ENCODE measurements around the gene LPAR5. TPM values are rescaled to one million over a fixed set of nuclear protein-coding genes. Genes with fewer than 3 reads are reported as not detected.

Gene LPAR5
- total and polyA plus RNA-seq, 2 of the 8 experiments (the other 6 are each of a cell fraction or from before 2014, with no cell fraction given) = 0.22 to 0.24 TPM

- H2AK5ac ChIP-seq (ENCODE audit: low read depth, low read length) = no peak overlapping the region
- H3K4ac ChIP-seq (replicated peaks; ENCODE audit: insufficient read length, low read depth, low read length) = no peak overlapping the region
- no peak overlapping the region for H3K4me3 ChIP-seq (ENCODE audit: extremely low read depth in 1 of 4, insufficient read depth in 2 of 4, low read depth in 3 of 4, low read length in 4 of 4)
- no peak overlapping the region for H3K27ac ChIP-seq (ENCODE audit: low read depth, low read length)
- no peaks in the 10 kb centered on the region for H3K27me3 ChIP-seq (replicated peaks in 1 of 4; ENCODE audit: control insufficient read depth in 3 of 4, extremely low read depth in 1 of 4, insufficient read depth in 3 of 4, low read length in 3 of 4)
- no peak for FAIRE-seq
- H3K14ac ChIP-seq (ENCODE audit: insufficient read length) = no peak overlapping the region
- POLR2A ChIA-PET (ENCODE audit: partially characterized antibody) = no interaction called here
- H2BK15ac ChIP-seq (ENCODE audit: low read length) = no peak overlapping the region
- H2AFZ ChIP-seq (ENCODE audit: low read length) = no peak overlapping the region
- H3K79me2 ChIP-seq (ENCODE audit: control insufficient read depth in 1 of 2, insufficient read depth in 2 of 2, low read length in 2 of 2) = no peaks in the 10 kb centered on the region
- no peaks in the 10 kb centered on the region for H3K9me3 ChIP-seq (ENCODE audit: insufficient read depth in 2 of 2, low read depth in 1 of 2, low read length in 1 of 2)
- no peak overlapping the region for H3K18ac ChIP-seq (ENCODE audit: extremely low read depth, low read length)
- no peak overlapping the region for H3K4me2 ChIP-seq (ENCODE audit: insufficient read depth in 1 of 2, low read depth in 2 of 2, low read length in 2 of 2)
- H4K8ac ChIP-seq (ENCODE audit: extremely low read depth, insufficient read depth, low read length) = no peak overlapping the region
- no peak overlapping the region for H4K5ac ChIP-seq (ENCODE audit: insufficient read length, low read depth, low read length)
- CTCF ChIA-PET (ENCODE audit: partially characterized antibody) = interaction anchor here (0.6 to 4.1 kb wide), 2 partner anchors 10 to 18 kb away, joined by 3 to 42 read pairs; no protein-coding TSS in a partner anchor
- no peak overlapping the region for H2BK120ac ChIP-seq (replicated peaks; ENCODE audit: low read depth, low read length)
- H3K56ac ChIP-seq (replicated peaks; ENCODE audit: insufficient read length, low read depth, low read length) = no peak overlapping the region
- H4K20me1 ChIP-seq (replicated peaks in 1 of 2; ENCODE audit: control insufficient read depth in 1 of 2, insufficient read depth in 2 of 2, low read length in 2 of 2) = no peaks in the 10 kb centered on the region
- H4K91ac ChIP-seq (replicated peaks; ENCODE audit: insufficient read length, low read length) = no peak overlapping the region
- DNase-seq (ENCODE audit: low read depth in 1 of 2, low spot score in 2 of 2) = no peak
- 88% methylated on average over 9 of the region's 9 CpGs; no CpG with 5 or more reads in 1 of the 2 experiments for WGBS, 2 experiments (ENCODE audit: extremely low coverage in 1 of 2, insufficient coverage in 1 of 2, insufficient read length in 1 of 2, insufficient replicate concordance in 2 of 2, low coverage in 1 of 2, low lambda C conversion rate in 2 of 2, missing lambda C conversion rate in 1 of 2)
- H3K4me1 ChIP-seq (replicated peaks in 1 of 4; ENCODE audit: control insufficient read depth in 3 of 4, insufficient read depth in 4 of 4, low read length in 3 of 4) = peaks cover 0 to 8% (median 2%) of the 10 kb centered on the region in 4 experiments; a peak in 3 of 7 replicates
- no peaks in the 10 kb centered on the region for H3K23me2 ChIP-seq (ENCODE audit: low read depth, low read length)
- no peak overlapping the region for H3K23ac ChIP-seq (ENCODE audit: insufficient read length)
- H3K9ac ChIP-seq (replicated peaks in 1 of 4; ENCODE audit: extremely low read depth in 1 of 4, low read depth in 3 of 4, low read length in 3 of 4) = no peak overlapping the region
- H2BK5ac ChIP-seq (ENCODE audit: low read depth, low read length) = no peak overlapping the region
- H3K36me3 ChIP-seq (ENCODE audit: control insufficient read depth in 2 of 4, insufficient read depth in 4 of 4, low read length in 3 of 4) = no peaks in the 10 kb centered on the region
- H2BK12ac ChIP-seq (ENCODE audit: low read depth, low read length) = no peak overlapping the region
- H3K79me1 ChIP-seq (ENCODE audit: low read depth, low read length) = no peaks in the 10 kb centered on the region
- no peak overlapping the region for H2BK20ac ChIP-seq (ENCODE audit: low read length)
- TF ChIP-seq JUN (IDR thresholded peaks at IDR 0.05; ENCODE audit: low read depth, low read length) (no peak), KDM5A (IDR thresholded peaks at IDR 0.05; ENCODE audit: low read length) (no peak), CBX5 (IDR thresholded peaks at IDR 0.05; ENCODE audit: low read depth, low read length) (no peak), JUND (IDR thresholded peaks at IDR 0.05; ENCODE audit: low read length) (no peak), MAFK (IDR thresholded peaks at IDR 0.05; ENCODE audit: low read depth, low read length) (no peak), GTF2F1 (IDR thresholded peaks at IDR 0.05; ENCODE audit: borderline replicate concordance, low read depth, low read length) (no peak), SP2 (IDR thresholded peaks at IDR 0.05; ENCODE audit: low read length) (no peak), SUZ12 (IDR thresholded peaks at IDR 0.05; ENCODE audit: low read length) (no peak), SIRT6 (IDR thresholded peaks at IDR 0.05; ENCODE audit: low read length) (no peak), HDAC2 (IDR thresholded peaks at IDR 0.05; ENCODE audit: borderline replicate concordance in 1 of 2, low read depth in 2 of 2, low read length in 2 of 2) (no peak), SP4 (IDR thresholded peaks at IDR 0.05; ENCODE audit: low read length) (no peak), TEAD4 (IDR thresholded peaks at IDR 0.05; ENCODE audit: low read depth, low read length) (no peak), POLR2AphosphoS5 (IDR thresholded peaks at IDR 0.05; ENCODE audit: low read depth, low read length) (no peak), TAF7 (optimal IDR thresholded peaks at IDR 0.05; ENCODE audit: borderline replicate concordance, low read depth, low read length) (no peak), EZH2 (IDR thresholded peaks at IDR 0.05; ENCODE audit: low read depth, low read length, severe bottlenecking) (no peak), YY1 (IDR thresholded peaks at IDR 0.05; ENCODE audit: low read depth, low read length) (no peak)
These were observed 2.5 kb upstream of the LPAR5 start for GRCh38 chr12:6638305-6638704.

Data from H1 (cell line).